A204.1 (cell line): ENCODE results near the gene HNRNPL.
"Not testable (repeated sequence)": the region's sequence is repeated elsewhere in the genome, so short reads cannot be mapped to it uniquely, and the experiment has no call there.

Experiments
- FAIRE-seq: peaks from 2 replicates; lab custom pipeline; 2012; peaks lifted over from hg19 to GRCh38; lab: Jason Lieb, UNC

HNRNPL gene

GRCh38 chr19:38800577-38801347 lies 49.0 kb downstream of the HNRNPL start:
- no peak for FAIRE-seq

DNA sequence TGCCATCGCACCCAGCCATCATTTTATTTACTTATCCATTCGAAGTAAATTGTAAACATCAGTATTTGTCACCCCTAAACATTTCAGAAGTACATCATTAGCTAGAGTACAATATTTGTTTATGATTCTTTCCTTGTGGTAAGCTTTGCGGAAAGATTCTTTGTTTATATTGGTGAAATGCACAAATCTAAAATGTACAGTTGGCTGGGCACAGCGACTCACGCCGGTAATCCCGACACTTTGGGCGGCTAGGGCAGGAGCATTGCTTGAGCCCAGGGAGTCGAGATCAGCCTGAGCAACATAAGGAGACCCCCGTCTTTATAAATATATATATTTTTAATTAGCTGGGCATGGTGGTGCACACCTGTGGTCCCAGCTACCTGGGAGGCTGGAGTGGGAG lies 50.7 kb downstream of the HNRNPL start:
- no peak for FAIRE-seq

GRCh38 chr19:38797781-38798180 lies 52.0 kb downstream of the HNRNPL start:
- not testable (repeated sequence) for FAIRE-seq

- FAIRE-seq, result no peak
Measured at GRCh38 chr19:38796154-38796553, 53.6 kb downstream of the HNRNPL start.

GRCh38 chr19:38795549-38795948 lies 54.2 kb downstream of the HNRNPL start:
- FAIRE-seq, result no peak

DNA sequence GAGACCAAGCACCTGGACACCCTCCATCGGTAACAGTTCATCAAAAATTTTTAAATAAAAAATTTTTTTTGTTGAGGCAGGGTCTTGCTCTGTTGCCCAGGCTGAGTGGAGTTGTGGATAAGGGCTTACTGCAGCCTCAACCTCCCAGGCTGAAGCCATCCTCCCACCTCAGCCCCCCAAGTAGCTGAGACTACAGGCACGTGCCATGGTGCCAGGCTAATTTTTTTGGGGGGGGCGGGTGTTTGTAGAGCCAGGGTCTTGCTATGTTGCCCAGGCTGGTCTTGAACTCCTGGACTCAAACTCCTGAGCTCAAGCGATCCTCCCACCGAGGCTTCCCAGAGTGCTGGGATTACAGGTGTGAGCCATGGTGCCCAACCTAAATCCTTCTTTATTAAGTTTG lies 56.1 kb downstream of the HNRNPL start:
- FAIRE-seq, result no peak

GRCh38 chr19:38793177-38793576 lies 56.6 kb downstream of the HNRNPL start:
- no peak for FAIRE-seq

GRCh38 chr19:38792250-38793111 lies 57.3 kb downstream of the HNRNPL start:
- FAIRE-seq, result no peak

DNA sequence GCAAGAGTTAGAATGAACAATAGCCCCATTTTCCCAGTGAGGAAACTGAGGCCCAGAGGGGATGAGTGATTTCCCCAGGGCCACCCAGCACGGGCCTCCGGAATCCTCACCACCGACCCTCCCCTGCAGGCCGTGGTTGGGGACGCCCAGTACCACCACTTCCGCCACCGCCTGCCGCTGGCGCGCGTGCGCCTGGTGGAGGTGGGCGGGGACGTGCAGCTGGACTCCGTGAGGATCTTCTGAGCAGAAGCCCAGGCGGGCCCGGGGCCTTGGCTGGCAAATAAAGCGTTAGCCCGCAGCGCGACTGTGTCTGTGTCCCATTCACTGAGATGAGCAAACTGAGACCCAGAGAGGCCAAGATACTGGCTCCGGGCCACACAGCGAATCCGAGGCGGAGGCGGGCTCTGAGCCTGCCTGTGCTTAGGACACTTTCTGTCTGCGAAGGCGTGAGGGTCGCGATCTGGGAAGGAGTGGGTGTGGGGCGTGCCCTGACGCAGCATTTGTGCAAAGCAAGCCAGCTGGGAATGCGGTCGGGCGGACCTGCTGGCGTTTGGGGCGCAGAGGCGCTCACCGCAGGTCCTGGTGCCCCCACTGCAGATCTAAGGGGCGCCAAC lies 58.2 kb downstream of the HNRNPL start:
- FAIRE-seq, result not testable (repeated sequence)

GRCh38 chr19:38790507-38791403 lies 59.0 kb downstream of the HNRNPL start:
- not testable (repeated sequence) for FAIRE-seq

DNA sequence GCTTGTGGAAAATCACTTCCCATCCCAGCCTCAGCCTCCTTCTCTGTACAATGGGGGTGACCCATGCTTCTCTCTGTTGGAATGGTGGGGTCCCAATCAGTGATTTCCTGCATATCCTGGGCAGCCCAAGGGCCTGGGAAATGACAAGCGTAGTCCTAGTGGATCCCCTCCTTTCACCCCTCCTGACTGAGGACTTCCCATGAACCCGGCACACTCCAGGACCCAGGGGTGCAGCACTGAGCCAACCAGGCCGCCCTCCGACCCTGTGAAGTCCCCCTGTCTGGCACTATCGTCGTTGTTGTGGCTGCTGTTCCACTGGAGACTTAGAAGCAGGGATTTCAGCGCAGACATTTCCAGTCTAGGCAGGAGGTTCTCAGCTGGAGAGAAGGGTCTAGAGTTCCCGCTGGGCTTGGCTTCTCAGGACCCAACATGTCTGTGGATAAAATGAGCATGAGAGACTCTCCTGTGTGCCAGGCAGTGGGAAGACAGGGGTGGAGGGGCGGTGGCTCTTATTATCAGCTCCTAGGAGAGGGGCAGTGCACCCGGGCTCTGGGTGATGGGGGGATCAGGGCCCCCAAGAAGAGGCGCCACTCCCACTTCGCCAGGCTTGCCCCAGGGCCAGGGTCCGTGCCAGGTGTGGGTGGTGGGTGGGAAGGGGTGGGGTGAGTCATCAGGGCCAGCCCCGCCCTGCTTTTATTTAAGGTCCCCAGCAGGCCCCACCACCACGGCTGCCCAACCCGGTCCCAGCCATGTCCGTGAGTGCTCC lies 61.1 kb downstream of the HNRNPL start, which contains the start of gene LGALS7B:
Gene LGALS7B, plus strand, starts transcription at position 723 of the 766 bp plus-strand sequence. Its CDS starts 27 bp downstream, at position 750.
- no peak for FAIRE-seq

GRCh38 chr19:38786572-38787265 lies 63.1 kb downstream of the HNRNPL start:
- no peak for FAIRE-seq
